AG10803 (cell line): ENCODE measurements around the gene ABITRAM.
"Not testable (repeated sequence)": the region's sequence is repeated elsewhere in the genome, so short reads cannot be mapped to it uniquely, and the experiment has no call there.

Source experiments
- DNase-seq: peaks from one replicate; pipeline ENCODE4 v3.0.0; 2010; ENCODE audit warnings: low read depth
- H3K4me3 ChIP-seq: 2 replicates; pipeline ENCODE4 v1.5.1; 2011; ENCODE audit warnings: mild to moderate bottlenecking, low read length, control low read depth
- CTCF ChIP-seq: conservative IDR thresholded peaks from 2 replicates; pipeline ENCODE4 v1.5.1; 2011; ENCODE audit warnings: mild to moderate bottlenecking, low read length, control low read depth, inconsistent platforms

Gene ABITRAM

GRCh38 chr9:108953983-108954574 lies 19.9 kb downstream of the ABITRAM start:
- peak; percentile 65 for DNase-seq
- TF ChIP-seq CTCF: peak; percentile 68
- no peak overlapping the region for H3K4me3 ChIP-seq

- no peak for DNase-seq
- TF ChIP-seq CTCF: no peak
- H3K4me3 ChIP-seq: no peak overlapping the region
These were observed 21.9 kb downstream of the ABITRAM start for GRCh38 chr9:108956022-108956630.

- TF ChIP-seq CTCF: no peak
These were observed 22.4 kb downstream of the ABITRAM start for GRCh38 chr9:108956631-108957026.

GRCh38 chr9:108960331-108960730 lies 26.1 kb downstream of the ABITRAM start:
- TF ChIP-seq CTCF: no peak
- H3K4me3 ChIP-seq: no peak overlapping the region
- no peak for DNase-seq

More at GRCh38 chr9:108956631-108957026, 22.4 kb downstream of the ABITRAM start:
- no peak overlapping the region for H3K4me3 ChIP-seq
- DNase-seq: no peak

DNA sequence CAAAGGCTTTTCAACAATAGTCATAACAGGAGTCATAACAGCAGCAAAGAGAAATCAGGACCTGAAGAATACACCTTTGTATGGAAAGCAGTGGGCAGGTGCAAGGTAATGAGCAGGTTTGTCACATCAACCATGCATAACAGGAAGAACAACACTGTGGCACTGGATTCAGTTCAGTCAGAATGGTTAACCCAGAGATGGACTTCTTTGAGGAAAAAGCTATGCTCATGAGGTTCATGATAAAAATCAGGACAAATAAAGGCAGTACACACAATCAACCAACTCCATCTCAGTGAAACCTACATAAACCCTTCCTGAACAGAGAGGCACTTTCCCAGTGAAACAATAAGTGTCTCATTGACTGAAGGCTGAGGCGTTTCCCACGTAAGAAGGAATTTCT lies 27.0 kb downstream of the ABITRAM start:
- no peak for TF ChIP-seq CTCF
- no peak for DNase-seq
- H3K4me3 ChIP-seq: no peak overlapping the region

DNA sequence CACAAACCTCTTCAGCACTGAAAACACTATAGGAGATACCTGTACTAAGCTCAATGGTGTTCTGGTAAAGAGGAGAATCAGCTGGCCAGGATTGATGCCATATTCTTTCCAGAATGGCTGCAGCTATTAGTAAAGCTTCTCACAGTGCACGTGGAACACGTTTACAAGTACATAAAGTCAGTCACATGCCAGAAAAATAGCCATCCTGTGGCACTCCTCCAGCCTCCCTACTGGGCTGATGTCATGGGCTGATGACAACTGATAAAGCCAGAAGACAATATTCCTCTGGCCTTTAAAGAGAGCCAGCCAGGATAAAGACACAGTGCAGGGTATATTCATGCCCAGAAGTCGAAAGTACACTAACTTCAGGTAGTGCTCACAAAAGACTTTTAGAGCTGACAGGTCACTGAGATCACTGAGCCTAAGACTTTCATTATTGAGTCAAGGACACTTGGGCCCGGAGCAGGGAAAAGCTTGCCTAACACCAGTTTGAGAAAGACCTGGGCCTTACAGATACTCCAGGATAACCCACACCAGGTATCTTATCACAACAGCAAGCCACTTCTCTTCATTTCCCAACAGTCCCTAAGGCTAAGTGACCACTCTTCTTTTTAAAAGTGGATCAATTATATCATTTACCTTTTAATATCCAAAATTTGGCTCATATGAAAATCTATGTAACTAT lies 29.4 kb downstream of the ABITRAM start:
- peak; percentile 15 for DNase-seq
- no peak for TF ChIP-seq CTCF
- H3K4me3 ChIP-seq: no peak overlapping the region

- no peak for TF ChIP-seq CTCF
- no peak for DNase-seq
- H3K4me3 ChIP-seq: no peak overlapping the region
These were observed 33.7 kb downstream of the ABITRAM start for GRCh38 chr9:108967916-108968315.

GRCh38 chr9:108971392-108971791 lies 37.2 kb downstream of the ABITRAM start:
- DNase-seq, H3K4me3 ChIP-seq: not testable (repeated sequence)
